Body of pancreas (tissue), 4 donors: ENCODE results near the gene TXNRD2. TPM values are rescaled to one million over a fixed set of nuclear protein-coding genes. Genes with fewer than 3 reads are reported as not detected.

Experiments
- ATAC-seq: fragments of 150-250 bp; one replicate; pipeline ENCODE4 v1.9.1; 2016
- DNase-seq, 4 donors: peaks; one replicate each; pipeline ENCODE4 v3.0.0-alpha.2; 2019
- H3K27ac ChIP-seq, 4 donors: fragments of 200-600 bp; sonication (generic); 1 replicate in 3 of 4; 2 replicates in 1 of 4; pipeline versions ENCODE4 v1.5.1 to v1.6.1; 2016 to 2019; ENCODE audit warnings: mild to moderate bottlenecking in 1 of 4, mixed read lengths in 1 of 4, moderate library complexity in 1 of 4
- H3K27me3 ChIP-seq, 2 donors: fragments of 200-600 bp; sonication (generic); one replicate each; pipeline ENCODE4 v1.6.0; 2016; ENCODE audit warnings: mild to moderate bottlenecking in 1 of 2
- H3K36me3 ChIP-seq, 2 donors: fragments of 200-600 bp; sonication (generic); replicated peaks in 1 of 2; 2 replicates each; pipeline ENCODE4 v1.5.1; 2016; ENCODE audit warnings: low read depth in 2 of 2; ENCODE audit not compliant: insufficient read depth in 1 of 2
- H3K4me1 ChIP-seq: fragments of 200-600 bp; sonication (generic); one replicate; pipeline ENCODE4 v1.6.0; 2016
- H3K4me3 ChIP-seq, 2 donors: fragments of 200-600 bp; sonication (generic); 1 replicate in 1 of 2; 2 replicates in 1 of 2; pipeline ENCODE4 v1.5.1; 2016 to 2019
- H3K9me3 ChIP-seq, 3 donors: fragments of 200-600 bp; sonication (generic); 1 replicate in 2 of 3; 2 replicates in 1 of 3; pipeline ENCODE4 v1.5.1; 2016
- CTCF ChIP-seq, 7 experiments: fragments of 450-650 bp in 4 of 7; fragments of 200-600 bp in 3 of 7; sonication (generic) in 3 of 7; IDR thresholded peaks; one replicate each; pipeline ENCODE4 v1.5.1; 2016 to 2019; ENCODE audit warnings: antibody characterized with exemption in 7 of 7
- POLR2A ChIP-seq, 3 donors: fragments of 450-650 bp; IDR thresholded peaks; one replicate each; pipeline ENCODE4 v1.6.1; 2016; ENCODE audit warnings: antibody characterized with exemption in 3 of 3, mild to moderate bottlenecking in 2 of 3
- WGBS, 2 donors: methylation state at CpG; one replicate each; pipeline ENCODE4 v1.1.5; 2017; 5-methylcytosine and 5-hydroxymethylcytosine counted together
- intact Hi-C: fragments of 100-400 bp; cut with DNase I; formaldehyde crosslinking; loops from one replicate; pipeline ENCODE4 v1.15.1; 2023
- total RNA-seq, 2 donors: library from RNA; depleted of rRNA; stranded (reverse); fragments of >200 nt; gene quantifications; one replicate each; pipeline ENCODE4 v1.1.0, GENCODE V29; 2016

The TXNRD2 gene
- total RNA-seq, 2 donors from 2014 or later = 22.1 to 23.6 TPM

- Histone ChIP-seq H3K27me3 (no peaks in the 10 kb centered on the region), H3K27ac (peak overlapping the region in 1 of 4 donors; percentile 46), H3K4me1 (peaks cover 36% of the 10 kb centered on the region), H3K4me3 (no peak overlapping the region), H3K9me3 (no peaks in the 10 kb centered on the region), H3K36me3 (no peaks in the 10 kb centered on the region)
- intact Hi-C loops = no loop called here
- no peak for TF ChIP-seq POLR2A (IDR thresholded peaks at IDR 0.05)
- no peak for TF ChIP-seq CTCF (IDR thresholded peaks at IDR 0.05)
- ATAC-seq (no peak), DNase-seq (peak in 1 of 4 donors; percentile 6)
- WGBS, 2 donors = 81 to 87% methylated on average over 6 to 7 of the region's 7 CpGs
These were observed 67.7 kb downstream of the TXNRD2 start for GRCh38 chr22:19873960-19874306.

- ATAC-seq (peak; percentile 16), DNase-seq (peak; percentile 1 to 37 (median 20))
- TF ChIP-seq POLR2A (IDR thresholded peaks at IDR 0.05) = no peak
- TF ChIP-seq CTCF (IDR thresholded peaks at IDR 0.05) = no peak
- intact Hi-C loops = no loop called here
- WGBS, 2 donors = 72 to 74% methylated on average over 24 to 27 of the region's 27 CpGs
- H3K36me3 ChIP-seq = no peaks in the 10 kb centered on the region
- H3K27ac ChIP-seq = peak overlapping the region in 1 of 4 donors; percentile 46
- H3K27me3 ChIP-seq = no peaks in the 10 kb centered on the region
- H3K4me1 ChIP-seq = peaks cover 36% of the 10 kb centered on the region
- no peak overlapping the region for H3K4me3 ChIP-seq
- H3K9me3 ChIP-seq = no peaks in the 10 kb centered on the region
These were observed 68.3 kb downstream of the TXNRD2 start for GRCh38 chr22:19873138-19873959.

GRCh38 chr22:19872779-19873137 lies 68.9 kb downstream of the TXNRD2 start:
- Histone ChIP-seq H3K9me3 (no peaks in the 10 kb centered on the region), H3K36me3 (no peaks in the 10 kb centered on the region), H3K4me3 (no peak overlapping the region), H3K4me1 (peaks cover 36% of the 10 kb centered on the region), H3K27me3 (no peaks in the 10 kb centered on the region), H3K27ac (peak overlapping the region in 1 of 4 donors; percentile 46)
- TF ChIP-seq POLR2A (IDR thresholded peaks at IDR 0.05) = no peak
- no peak for TF ChIP-seq CTCF (IDR thresholded peaks at IDR 0.05)
- 20 to 21% methylated on average over 2 to 7 of the region's 7 CpGs for WGBS, 2 donors
- DNase-seq = peak; percentile 33 to 71 (median 54)
- peak; percentile 40 for ATAC-seq
- intact Hi-C loops = no loop called here

GRCh38 chr22:19871845-19872778 lies 69.5 kb downstream of the TXNRD2 start:
- Histone ChIP-seq H3K27me3 (no peaks in the 10 kb centered on the region), H3K4me1 (peaks cover 36% of the 10 kb centered on the region), H3K27ac (peak overlapping the region in 1 of 4 donors; percentile 46), H3K9me3 (no peaks in the 10 kb centered on the region), H3K4me3 (no peak overlapping the region), H3K36me3 (no peaks in the 10 kb centered on the region)
- TF ChIP-seq POLR2A (IDR thresholded peaks at IDR 0.05) = no peak
- no peak for TF ChIP-seq CTCF (IDR thresholded peaks at IDR 0.05)
- intact Hi-C loops = no loop called here
- ATAC-seq (no peak), DNase-seq (peak in 2 of 4 donors; percentile 1 to 12)
- 85% methylated on average over 15 of the region's 16 CpGs; no CpG with 5 or more reads in 1 of the 2 donors for WGBS, 2 donors
